GM23338 (cell line): Measurements from ENCODE around the gene SCYGR4.

Source experiments
- CREB1 ChIP-seq: fragments of 250-450 bp; sonication (Bioruptor Pico); IDR thresholded peaks from 2 replicates; pipeline ENCODE4 v1.5.0; 2020; ENCODE audit warnings: low read depth, mild to moderate bottlenecking, moderate library complexity
- CTCF ChIP-seq, 2 experiments: fragments of 200-600 bp in 1 of 2; sonication (generic) in 1 of 2; conservative IDR thresholded peaks; 2 replicates each; pipeline versions ENCODE4 v1.5.1 to v1.6.1; 2016 to 2017; ENCODE audit warnings: antibody characterized with exemption in 2 of 2, low read depth in 2 of 2, mild to moderate bottlenecking in 2 of 2, moderate library complexity in 1 of 2
- EZH2 ChIP-seq: fragments of 200-600 bp; sonication (generic); IDR thresholded peaks from one replicate; pipeline ENCODE4 v1.8.0; 2017; ENCODE audit warnings: antibody characterized with exemption, mild to moderate bottlenecking, low read depth; ENCODE audit not compliant: unreplicated experiment
- EZH2phosphoT487 ChIP-seq: fragments of 200-600 bp; sonication (generic); IDR thresholded peaks from one replicate; pipeline ENCODE4 v1.8.1; 2018; ENCODE audit warnings: antibody characterized with exemption; ENCODE audit not compliant: unreplicated experiment
- JUNB ChIP-seq: IDR thresholded peaks from one replicate; pipeline ENCODE4 v1.6.1; 2016; ENCODE audit warnings: antibody characterized with exemption; ENCODE audit not compliant: unreplicated experiment
- NANOG ChIP-seq: IDR thresholded peaks from 2 replicates; pipeline ENCODE4 v1.6.1; 2016; ENCODE audit warnings: antibody characterized with exemption, borderline replicate concordance
- POLR2AphosphoS5 ChIP-seq: IDR thresholded peaks from 2 replicates; pipeline ENCODE4 v1.6.1; 2016; ENCODE audit warnings: antibody characterized with exemption, low read depth
- REST ChIP-seq: IDR thresholded peaks from one replicate; pipeline ENCODE4 v1.6.1; 2018; ENCODE audit warnings: antibody characterized with exemption; ENCODE audit not compliant: unreplicated experiment
- STAT1 ChIP-seq: IDR thresholded peaks from one replicate; pipeline ENCODE4 v1.6.1; 2016; ENCODE audit warnings: antibody characterized with exemption; ENCODE audit not compliant: unreplicated experiment
- ZNF114 ChIP-seq: fragments of 250-450 bp; sonication (Bioruptor Pico); IDR thresholded peaks from 2 replicates; pipeline ENCODE4 v1.5.0; 2020; ENCODE audit warnings: mild to moderate bottlenecking, moderate library complexity
- ZNF331 ChIP-seq: fragments of 250-450 bp; sonication (Bioruptor Pico); IDR thresholded peaks from 2 replicates; pipeline ENCODE4 v1.5.0; 2020; ENCODE audit warnings: low read depth, mild to moderate bottlenecking, moderate library complexity

GRCh38 chr2:227576110-227576509 is 41.2 kb upstream of the SCYGR4 start:
- TF ChIP-seq CTCF (conservative IDR thresholded peaks at IDR 0.05; ENCODE audit: low read depth in 2 of 2) (no peak), EZH2 (no peak), POLR2AphosphoS5 (no peak), REST (no peak), CREB1 (no peak), EZH2phosphoT487 (no peak), STAT1 (no peak), ZNF331 (CRISPR knock-in tag) (no peak), ZNF114 (CRISPR knock-in tag) (no peak), NANOG (no peak), JUNB (no peak)
